A549 (cell line): ENCODE data around the gene PARP6.

Experiments
- CTCF ChIP-seq: fragments of >200 bp; sonication (Bioruptor Twin); formaldehyde crosslinking; IDR thresholded peaks from 3 replicates; pipeline ENCODE4 v1.5.1; 2016
- POLR2A ChIP-seq: IDR thresholded peaks from 2 replicates; pipeline ENCODE4 v1.6.1; 2012; ENCODE audit warnings: mild to moderate bottlenecking, low read length
- POLR2AphosphoS2 ChIP-seq: conservative IDR thresholded peaks from 2 replicates; pipeline ENCODE4 v1.6.1; 2012; ENCODE audit warnings: low read length, improper control_type of control experiment, inconsistent platforms

DNA sequence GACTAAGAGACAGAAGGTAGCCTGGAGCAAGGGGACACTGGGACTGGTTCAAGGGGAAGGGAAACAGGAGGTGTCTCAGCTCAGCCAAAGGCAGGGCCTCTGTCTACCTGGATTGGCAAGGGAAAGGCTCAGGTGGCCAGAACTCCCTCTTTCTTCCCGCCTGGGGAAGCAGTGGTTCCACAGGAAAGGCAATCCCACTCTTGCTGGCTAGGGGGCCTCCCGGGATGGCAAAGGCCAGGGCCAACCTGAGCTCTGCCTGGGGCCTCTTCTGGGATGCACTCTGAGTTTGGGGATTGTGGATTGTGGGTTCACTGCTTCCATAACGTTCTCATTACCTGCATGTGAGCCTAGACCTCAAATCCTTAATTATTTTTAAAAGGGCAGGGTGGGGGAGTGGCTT lies 13.0 kb upstream of the PARP6 start:
- TF ChIP-seq CTCF (no peak), POLR2AphosphoS2 (no peak), POLR2A (no peak)
